ENCODE results near the gene RFX5.

DNA sequence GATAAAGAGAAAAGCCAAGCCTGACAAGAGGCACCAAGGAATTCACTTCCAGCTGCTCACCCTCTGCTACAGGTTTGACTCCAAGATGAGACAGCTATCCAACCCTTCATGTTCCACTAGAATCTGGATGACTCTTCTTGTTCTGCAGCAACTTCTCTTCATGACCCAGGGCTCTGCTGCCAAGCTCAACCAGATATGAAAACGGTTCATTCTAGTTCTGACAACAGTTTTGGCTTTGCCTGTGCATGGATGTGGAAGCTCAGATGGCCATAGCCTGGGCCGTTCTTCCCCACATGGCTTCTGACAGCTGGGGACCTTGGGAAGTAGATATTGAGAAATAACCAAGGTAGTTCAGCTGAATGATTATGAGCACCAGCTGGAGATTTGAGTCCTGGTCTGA lies 33.6 kb downstream of the RFX5 start:
- TF ChIP-seq, protein P1, sequence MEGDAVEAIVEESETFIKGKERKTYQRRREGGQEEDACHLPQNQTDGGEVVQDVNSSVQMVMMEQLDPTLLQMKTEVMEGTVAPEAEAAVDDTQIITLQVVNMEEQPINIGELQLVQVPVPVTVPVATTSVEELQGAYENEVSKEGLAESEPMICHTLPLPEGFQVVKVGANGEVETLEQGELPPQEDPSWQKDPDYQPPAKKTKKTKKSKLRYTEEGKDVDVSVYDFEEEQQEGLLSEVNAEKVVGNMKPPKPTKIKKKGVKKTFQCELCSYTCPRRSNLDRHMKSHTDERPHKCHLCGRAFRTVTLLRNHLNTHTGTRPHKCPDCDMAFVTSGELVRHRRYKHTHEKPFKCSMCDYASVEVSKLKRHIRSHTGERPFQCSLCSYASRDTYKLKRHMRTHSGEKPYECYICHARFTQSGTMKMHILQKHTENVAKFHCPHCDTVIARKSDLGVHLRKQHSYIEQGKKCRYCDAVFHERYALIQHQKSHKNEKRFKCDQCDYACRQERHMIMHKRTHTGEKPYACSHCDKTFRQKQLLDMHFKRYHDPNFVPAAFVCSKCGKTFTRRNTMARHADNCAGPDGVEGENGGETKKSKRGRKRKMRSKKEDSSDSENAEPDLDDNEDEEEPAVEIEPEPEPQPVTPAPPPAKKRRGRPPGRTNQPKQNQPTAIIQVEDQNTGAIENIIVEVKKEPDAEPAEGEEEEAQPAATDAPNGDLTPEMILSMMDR (IDR thresholded peaks at IDR 0.05): no peak
- TF ChIP-seq POLR2A (IDR thresholded peaks at IDR 0.05): no peak
- no peak for TF ChIP-seq POLR2AphosphoS5 (IDR thresholded peaks at IDR 0.05)
